GM18858 (cell line): ENCODE measurements around the gene RBKS.

Source experiments
- ATAC-seq: cut with Tn5 transposase; IDR thresholded peaks from one replicate; pipeline ENCODE4 v1.9.1; 2021; ENCODE audit not compliant: unreplicated experiment

Gene RBKS

GRCh38 chr2:27890146-27890923 is at the start of gene RBKS, which contains the start of gene BABAM2:
Gene RBKS, minus strand, starts transcription at chr2:27890387. Its CDS starts 42 bp downstream, at chr2:27890345.
Gene BABAM2, plus strand, starts transcription at chr2:27890729. Its CDS starts 3,828 bp downstream, at chr2:27894557.
- peak; percentile 60 for ATAC-seq

DNA sequence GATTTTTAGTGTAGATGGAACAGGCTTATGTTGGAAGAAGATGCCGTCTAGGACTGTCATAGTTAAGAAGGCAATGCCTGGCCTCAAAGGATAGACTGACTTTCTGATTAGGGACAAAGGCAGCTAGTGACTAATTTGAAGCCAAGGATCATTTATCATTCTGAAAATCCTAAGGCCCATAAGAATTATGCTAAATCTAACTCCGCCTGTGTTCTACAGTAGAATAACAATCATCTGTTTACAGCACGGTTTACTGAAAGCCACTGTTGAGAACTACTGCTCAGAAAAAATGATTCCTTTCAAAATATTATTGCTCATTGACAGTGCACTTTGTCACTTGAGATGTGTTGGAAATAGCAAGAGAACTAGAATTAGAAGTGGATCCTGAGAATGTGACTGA is 44.8 kb upstream of the RBKS start:
- no peak for ATAC-seq

DNA sequence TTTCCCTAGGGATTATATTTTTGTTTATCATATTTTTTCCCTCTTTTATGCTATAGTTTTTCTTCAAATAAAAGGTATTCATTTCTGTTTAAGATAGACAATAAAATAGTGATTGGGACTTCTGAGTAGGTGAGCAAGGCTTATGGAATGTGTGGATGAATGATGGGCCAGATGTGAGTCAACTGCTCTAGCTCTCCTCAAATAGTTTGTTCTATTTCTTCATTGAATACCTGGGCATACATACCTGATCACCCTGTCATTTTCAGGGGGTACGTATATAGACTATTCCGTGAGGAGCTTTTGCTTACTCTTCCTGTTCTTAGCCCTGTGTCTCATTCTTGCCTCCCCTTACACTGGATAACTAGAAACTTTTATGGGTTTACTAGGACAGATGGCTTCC is 42.2 kb upstream of the RBKS start:
- ATAC-seq: no peak

- ATAC-seq: no peak
Observed at GRCh38 chr2:27931361-27931950, 41.3 kb upstream of the RBKS start.

GRCh38 chr2:27929916-27930486 is 39.8 kb upstream of the RBKS start:
- ATAC-seq: no peak

DNA sequence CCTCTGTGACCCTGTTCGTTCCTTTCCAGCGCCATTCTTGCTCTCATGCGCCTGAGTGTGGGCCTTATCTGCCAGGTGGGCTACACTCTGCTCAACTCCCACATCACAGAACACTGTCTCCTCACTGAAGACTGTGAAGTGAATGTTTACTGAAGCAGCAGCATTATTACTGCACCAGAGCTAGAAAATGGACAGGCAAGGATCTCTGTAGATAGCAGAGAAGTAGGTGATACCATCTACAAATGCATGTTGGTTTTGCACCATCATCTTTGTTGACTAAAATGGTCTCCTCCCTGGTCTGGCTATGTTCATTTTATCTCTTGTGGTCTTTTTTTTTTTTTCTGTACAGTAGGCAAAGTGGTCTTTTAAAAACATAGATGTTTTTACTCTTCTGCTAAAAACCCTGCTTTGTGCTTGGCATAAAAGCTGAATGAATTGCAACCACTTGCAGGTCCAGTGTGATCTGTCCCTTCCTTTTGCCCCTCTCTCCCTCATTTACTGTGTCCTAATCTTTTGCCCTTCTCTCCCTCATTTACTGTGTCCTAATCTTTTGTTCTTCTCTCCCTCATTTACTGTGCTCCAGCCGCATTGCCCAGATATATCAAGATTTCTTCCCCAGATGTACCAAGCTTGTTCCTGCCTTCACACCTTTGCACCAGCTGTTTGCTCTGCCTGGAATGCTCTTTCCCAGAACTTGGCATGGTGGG is 35.7 kb upstream of the RBKS start:
- no peak for ATAC-seq

- no peak for ATAC-seq
Observed at GRCh38 chr2:27922842-27923241, 32.7 kb upstream of the RBKS start.

DNA sequence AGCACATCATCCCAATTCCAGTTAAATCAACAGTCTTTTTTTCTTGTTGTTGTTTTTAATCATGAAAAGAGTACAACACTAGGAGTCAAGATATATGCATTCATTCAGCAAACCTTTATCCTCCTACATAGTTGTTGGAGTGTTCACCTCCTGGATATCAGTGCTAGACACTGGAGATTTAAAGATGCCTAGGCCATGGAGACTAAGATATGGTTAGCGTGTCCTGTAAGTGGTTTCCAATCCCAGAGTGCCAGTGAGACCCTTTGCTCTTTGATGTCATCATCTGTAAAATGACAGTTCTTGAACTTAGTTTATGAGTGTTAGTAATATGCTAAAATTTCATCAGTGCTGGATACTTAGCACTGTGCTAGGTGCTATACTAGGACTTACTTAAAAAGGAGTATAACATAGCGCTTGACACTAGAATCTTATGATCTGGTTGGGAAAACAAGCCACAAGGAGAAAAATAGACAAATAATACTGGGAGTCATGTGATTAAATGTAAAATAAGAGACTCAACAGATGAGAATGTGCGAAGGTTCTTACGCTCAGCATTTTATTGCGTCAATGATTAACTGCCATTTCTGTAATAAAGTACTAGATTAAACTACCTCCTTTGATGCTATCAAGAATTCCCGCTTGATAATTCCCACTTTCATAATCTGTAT is 31.8 kb upstream of the RBKS start:
- ATAC-seq: no peak

GRCh38 chr2:27921424-27921823 is 31.2 kb upstream of the RBKS start:
- ATAC-seq: no peak

DNA sequence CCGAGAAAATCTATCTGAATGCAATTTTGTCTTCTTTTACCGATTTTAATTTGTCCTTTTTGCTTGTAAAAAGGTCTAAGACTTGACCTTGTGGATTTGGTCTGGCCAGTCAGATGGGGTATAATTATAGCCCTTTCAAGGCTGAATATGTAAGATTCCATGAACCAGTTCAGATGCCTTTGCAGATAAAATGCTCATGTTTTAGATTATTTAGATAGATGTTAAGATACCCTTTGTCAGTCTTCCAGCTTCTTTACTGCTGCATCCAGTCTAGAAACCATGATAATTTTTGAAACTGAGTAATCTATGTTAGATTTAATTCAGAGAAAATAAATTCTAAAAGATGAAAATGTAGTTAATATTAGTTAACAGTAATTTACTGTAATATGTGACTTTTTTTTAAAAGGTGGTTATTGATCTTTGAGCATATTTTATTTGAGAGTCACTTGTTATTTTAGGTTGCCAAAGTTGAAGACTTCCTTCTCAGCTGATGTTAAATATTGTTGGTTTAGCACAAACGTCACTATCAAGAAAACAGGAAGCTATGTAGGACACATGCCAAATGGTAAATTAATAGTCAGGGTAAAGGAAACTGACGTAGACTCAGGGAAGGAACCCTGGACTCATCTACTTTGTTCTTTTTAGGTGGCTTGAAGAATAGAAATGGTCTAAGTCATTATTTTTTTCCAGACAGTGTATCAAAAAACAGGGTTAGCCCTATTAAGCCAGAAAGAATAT is 30.1 kb upstream of the RBKS start:
- ATAC-seq: no peak

GRCh38 chr2:27916293-27916995 is 26.3 kb upstream of the RBKS start:
- ATAC-seq: no peak

DNA sequence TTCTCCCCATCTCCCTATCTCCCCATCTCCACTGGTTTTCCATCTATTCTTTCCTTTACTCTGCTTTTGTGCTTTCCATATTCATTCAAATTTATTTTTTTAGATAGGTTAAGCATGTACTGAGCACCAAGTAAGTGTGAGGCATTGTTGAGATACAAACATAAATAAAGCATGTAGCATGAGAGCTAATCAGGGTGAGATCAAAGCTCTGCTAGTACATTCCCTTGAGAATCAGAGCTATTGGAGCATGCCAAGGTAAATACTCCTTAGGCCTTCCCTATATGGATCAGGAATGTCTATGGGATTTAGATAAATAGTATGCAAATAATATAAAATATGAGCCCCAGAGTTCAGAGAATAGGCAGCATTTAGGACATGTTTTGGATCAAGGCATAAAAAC is 25.7 kb upstream of the RBKS start:
- ATAC-seq: no peak

DNA sequence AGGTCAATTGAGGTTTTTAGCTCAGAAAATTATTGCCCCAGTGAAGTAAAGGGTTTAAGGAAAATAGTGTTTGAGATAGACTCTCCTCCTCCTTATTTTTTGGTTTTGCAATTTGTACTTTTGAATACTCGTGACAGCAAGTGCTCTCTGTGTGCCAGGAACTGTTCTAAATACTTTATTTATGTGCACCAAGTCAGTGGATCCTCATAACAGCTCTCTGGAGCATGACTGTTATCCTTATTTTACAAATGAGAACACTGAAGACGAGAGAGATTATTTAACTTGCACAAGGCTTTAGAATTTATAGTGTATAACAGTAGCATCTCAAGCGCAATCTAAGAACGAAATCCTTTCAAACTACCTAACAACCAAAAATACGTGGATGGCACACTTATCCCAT is 25.0 kb upstream of the RBKS start:
- no peak for ATAC-seq

DNA sequence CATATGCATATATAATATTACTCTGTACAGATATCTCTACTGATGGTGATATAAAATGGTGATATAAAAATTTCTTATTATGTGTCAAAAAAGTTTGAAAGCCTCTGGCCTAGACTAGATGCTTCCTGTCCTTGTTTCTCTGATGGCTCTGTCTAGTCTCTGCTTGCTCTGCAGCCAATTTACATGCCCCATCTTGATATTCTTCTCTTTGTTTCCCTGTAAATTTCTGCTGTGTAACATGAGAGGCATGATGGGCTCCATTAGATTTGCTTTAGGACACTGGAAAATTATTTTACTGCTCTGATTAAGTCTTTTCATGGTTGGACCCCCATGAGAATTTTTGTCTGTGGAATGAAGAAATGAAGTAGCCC is 24.6 kb upstream of the RBKS start:
- no peak for ATAC-seq

GRCh38 chr2:27914041-27914804 is 24.0 kb upstream of the RBKS start:
- ATAC-seq: no peak

DNA sequence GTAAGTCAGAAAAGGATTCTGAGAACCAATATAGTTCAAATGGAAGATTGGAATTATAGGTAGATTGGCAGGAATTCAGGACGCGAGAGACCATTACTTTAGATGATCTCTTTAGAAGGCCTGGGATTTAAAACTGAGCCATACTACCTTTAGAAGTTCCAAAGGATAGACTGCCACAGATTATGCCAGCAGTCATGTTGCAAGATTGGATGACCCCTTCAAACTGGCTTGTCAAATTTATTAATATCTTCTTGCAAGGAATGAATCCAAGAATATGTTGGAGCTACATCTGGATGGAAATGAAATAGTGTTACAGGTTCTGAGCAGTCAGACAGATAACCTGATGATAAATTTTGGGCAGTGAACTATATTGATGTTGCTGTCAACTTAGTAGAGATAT is 22.3 kb upstream of the RBKS start:
- ATAC-seq: no peak

GRCh38 chr2:27911458-27912210 is 21.4 kb upstream of the RBKS start:
- no peak for ATAC-seq

- no peak for ATAC-seq
Observed at GRCh38 chr2:27909901-27910300, 19.7 kb upstream of the RBKS start.
